ENCODE measurements around the gene TMEM165. TPM values are rescaled to one million over a fixed set of nuclear protein-coding genes. Genes with fewer than 3 reads are reported as not detected.

Gene TMEM165
- total and polyA plus RNA-seq, 3 donors from 2014 or later: 39.9 to 122 (median 94.8) TPM

- no peak overlapping the region for H3K27ac ChIP-seq
- WGBS, 2 donors: 42 to 50% methylated on average over 3 of the region's 3 CpGs
- H3K27me3 ChIP-seq: no peaks in the 10 kb centered on the region
- H3K4me1 ChIP-seq: peaks cover 23% of the 10 kb centered on the region
- intact Hi-C loops (cut with DNase I; ENCODE audit: low total_unique reads): loop anchor here (5.0 kb wide), 1 partner anchor 148 kb away; the partner anchor contains the start of gene CLOCK
- no peaks in the 10 kb centered on the region for H3K36me3 ChIP-seq (ENCODE audit: low read depth, missing control alignments)
- H3K9me3 ChIP-seq: no peaks in the 10 kb centered on the region
- TF ChIP-seq CTCF (IDR thresholded peaks at IDR 0.05): no peak
- TF ChIP-seq POLR2A (IDR thresholded peaks at IDR 0.05): no peak
- no peak overlapping the region for H3K4me3 ChIP-seq
- no peak for DNase-seq
These were observed 3.2 kb downstream of the TMEM165 start for GRCh38 chr4:55398966-55399365.

DNA sequence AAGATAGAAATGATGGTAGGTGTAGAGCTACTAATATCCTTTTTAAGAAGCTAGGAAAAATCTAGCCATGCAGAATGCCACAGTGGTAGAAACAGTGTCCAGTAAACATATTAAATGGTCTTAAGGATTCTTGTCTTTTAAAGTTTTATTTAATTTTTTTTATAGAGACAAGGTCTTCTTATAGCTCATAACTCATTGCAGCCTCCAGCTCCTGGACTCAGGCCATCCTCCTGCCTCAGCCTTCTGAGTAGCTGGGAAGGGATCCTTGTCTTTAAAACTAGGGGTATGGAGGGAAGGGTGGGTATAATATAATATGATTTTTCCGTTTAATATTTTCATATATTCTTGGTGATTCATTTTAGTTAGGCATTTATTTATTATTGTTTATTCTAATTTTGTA is 3.8 kb downstream of the TMEM165 start:
- Histone ChIP-seq H3K4me3 (no peak overlapping the region), H3K4me1 (peaks cover 23% of the 10 kb centered on the region)

GRCh38 chr4:55405073-55405472 is 9.3 kb downstream of the TMEM165 start:
- no peaks in the 10 kb centered on the region for H3K36me3 ChIP-seq (ENCODE audit: low read depth, missing control alignments)
- H3K4me1 ChIP-seq: no peaks in the 10 kb centered on the region
- 73 to 83% methylated on average over 3 of the region's 3 CpGs for WGBS, 2 donors
- DNase-seq: no peak
- TF ChIP-seq CTCF (IDR thresholded peaks at IDR 0.05) (no peak), POLR2A (IDR thresholded peaks at IDR 0.05) (no peak)
- no peaks in the 10 kb centered on the region for H3K9me3 ChIP-seq
- H3K27ac ChIP-seq: no peak overlapping the region
- H3K4me3 ChIP-seq: no peak overlapping the region
- no peaks in the 10 kb centered on the region for H3K27me3 ChIP-seq
- intact Hi-C loops (cut with DNase I; ENCODE audit: low total_unique reads): no loop called here

More for the DNA sequence above, 3.8 kb downstream of the TMEM165 start:
- no peak for DNase-seq
- 57 to 66% methylated on average over 1 of the region's 1 CpG for WGBS, 2 donors
- TF ChIP-seq CTCF (IDR thresholded peaks at IDR 0.05) (no peak), POLR2A (IDR thresholded peaks at IDR 0.05) (no peak)
- Histone ChIP-seq H3K9me3 (no peaks in the 10 kb centered on the region), H3K36me3 (ENCODE audit: low read depth, missing control alignments) (no peaks in the 10 kb centered on the region), H3K27me3 (no peaks in the 10 kb centered on the region), H3K27ac (no peak overlapping the region)
- intact Hi-C loops (cut with DNase I; ENCODE audit: low total_unique reads): loop anchor here (5.0 kb wide), 1 partner anchor 148 kb away; the partner anchor contains the start of gene CLOCK

DNA sequence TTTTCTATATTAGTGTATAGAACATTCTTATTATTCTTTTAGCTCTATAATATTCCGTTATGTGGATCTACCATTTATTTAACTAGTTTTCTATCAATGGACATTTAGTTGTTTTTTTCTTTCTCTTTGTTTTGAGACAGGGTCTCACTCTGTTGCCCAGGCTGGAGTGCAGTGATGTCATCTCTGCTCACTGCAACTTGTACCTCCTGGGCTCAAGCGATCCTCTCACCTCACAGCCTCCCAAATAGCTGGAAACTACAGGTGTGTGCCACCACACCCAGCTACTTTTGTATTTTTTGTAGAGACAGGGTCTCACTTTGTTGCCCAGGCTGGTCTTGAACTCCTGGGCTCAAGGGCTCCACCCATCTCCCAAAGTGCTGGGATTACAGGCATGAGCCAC is 10.8 kb downstream of the TMEM165 start:
- Histone ChIP-seq H3K27me3 (no peaks in the 10 kb centered on the region), H3K9me3 (no peaks in the 10 kb centered on the region), H3K27ac (no peak overlapping the region), H3K36me3 (ENCODE audit: low read depth, missing control alignments) (no peaks in the 10 kb centered on the region), H3K4me1 (no peaks in the 10 kb centered on the region), H3K4me3 (no peak overlapping the region)
- intact Hi-C loops (cut with DNase I; ENCODE audit: low total_unique reads): no loop called here
- no peak for DNase-seq
- TF ChIP-seq CTCF (IDR thresholded peaks at IDR 0.05) (no peak), POLR2A (IDR thresholded peaks at IDR 0.05) (no peak)
- WGBS, 2 donors: 98 to 99% methylated on average over 2 of the region's 2 CpGs

- no peaks in the 10 kb centered on the region for H3K36me3 ChIP-seq (ENCODE audit: low read depth, missing control alignments)
- TF ChIP-seq POLR2A (IDR thresholded peaks at IDR 0.05) (no peak), CTCF (IDR thresholded peaks at IDR 0.05) (no peak)
- H3K4me1 ChIP-seq: no peaks in the 10 kb centered on the region
- no peaks in the 10 kb centered on the region for H3K27me3 ChIP-seq
- 92 to 95% methylated on average over 3 of the region's 3 CpGs for WGBS, 2 donors
- DNase-seq: no peak
- no peak overlapping the region for H3K4me3 ChIP-seq
- H3K9me3 ChIP-seq: no peaks in the 10 kb centered on the region
- H3K27ac ChIP-seq: no peak overlapping the region
- intact Hi-C loops (cut with DNase I; ENCODE audit: low total_unique reads): no loop called here
These were observed 11.4 kb downstream of the TMEM165 start for GRCh38 chr4:55407119-55407518.
